Measurements from ENCODE around the gene HLA-B.

- no peak for TF ChIP-seq HDGF (IDR thresholded peaks at IDR 0.05; ENCODE audit: borderline replicate concordance)
- no peak for TF ChIP-seq FOXA1 (IDR thresholded peaks at IDR 0.05)
- no peak for TF ChIP-seq ELF4 (IDR thresholded peaks at IDR 0.05)
- TF ChIP-seq SP1 (IDR thresholded peaks at IDR 0.05): no peak
These were observed 6.0 kb downstream of the HLA-B start for GRCh38 chr6:31351033-31351380.
